Left lung (tissue), 10 donors: ENCODE results near the gene CPOX. TPM values are rescaled to one million over a fixed set of nuclear protein-coding genes. Genes with fewer than 3 reads are reported as not detected.
"Not testable (repeated sequence)": the region's sequence is repeated elsewhere in the genome, so short reads cannot be mapped to it uniquely, and the experiment has no call there.

Experiments used
- ATAC-seq: fragments of 200-7000 bp; cut with Tn5 transposase; one replicate; pipeline ENCODE4 v1.9.1; 2020; ENCODE audit warnings: moderate library complexity
- DNase-seq, 4 donors: peaks; one replicate each; pipeline ENCODE4 v3.0.0-alpha.2; 2013 to 2020
- H3K27ac ChIP-seq, 2 donors: fragments of 200-600 bp; sonication (generic) in 1 of 2; one replicate each; pipeline versions ENCODE4 v1.5.0 to v1.8.0; 2020 to 2021
- H3K27me3 ChIP-seq, 2 donors: fragments of 200-600 bp; sonication (generic) in 1 of 2; one replicate each; pipeline versions ENCODE4 v1.5.0 to v1.8.0; 2020 to 2021
- H3K36me3 ChIP-seq, 2 donors: fragments of 200-600 bp; sonication (generic) in 1 of 2; one replicate each; pipeline versions ENCODE4 v1.5.0 to v1.8.0; 2020 to 2021
- H3K4me1 ChIP-seq, 2 donors: fragments of 200-600 bp; one replicate each; pipeline ENCODE4 v1.8.0; 2021
- H3K4me3 ChIP-seq, 2 donors: fragments of 200-600 bp; sonication (generic) in 1 of 2; one replicate each; pipeline versions ENCODE4 v1.5.0 to v1.8.0; 2020 to 2021; ENCODE audit warnings: mild to moderate bottlenecking in 1 of 2
- H3K9me3 ChIP-seq, 2 donors: fragments of 200-600 bp; sonication (generic) in 1 of 2; one replicate each; pipeline versions ENCODE4 v1.5.0 to v1.8.0; 2020 to 2021
- CTCF ChIP-seq, 2 donors: fragments of 200-600 bp; sonication (generic) in 1 of 2; IDR thresholded peaks; one replicate each; pipeline versions ENCODE4 v1.5.0 to v1.8.0; 2021; ENCODE audit warnings: antibody characterized with exemption in 2 of 2
- intact Hi-C, 2 donors: fragments of 100-400 bp; cut with DNase I; formaldehyde crosslinking; loops; one replicate each; pipeline versions ENCODE4 v1.11.2 to v1.14.2; 2022
- polyA plus RNA-seq, 6 donors: library from polyadenylated mRNA; unstranded; fragments of 120-200 nt; gene quantifications; one replicate each; pipeline ENCODE4 v1.2.1, GENCODE V29; 2013; ENCODE audit not compliant: insufficient read length in 6 of 6
- total RNA-seq, 2 donors: library from RNA; stranded (reverse); fragmentation: NEBNext Ultra II Directional; extraction: Animal tissue kit (Norgen Biotek cat#: 25700); gene quantifications; one replicate each; pipeline ENCODE4 v1.2.1, GENCODE V29; 2021
- donor health status: DM: no; HTN: yes; CAD: no.
- donor health status: DM: no; HTN: no; CAD: no.

Gene CPOX
- total and polyA plus RNA-seq, 8 donors, result 15.0 to 33.6 (median 27.5) TPM

DNA sequence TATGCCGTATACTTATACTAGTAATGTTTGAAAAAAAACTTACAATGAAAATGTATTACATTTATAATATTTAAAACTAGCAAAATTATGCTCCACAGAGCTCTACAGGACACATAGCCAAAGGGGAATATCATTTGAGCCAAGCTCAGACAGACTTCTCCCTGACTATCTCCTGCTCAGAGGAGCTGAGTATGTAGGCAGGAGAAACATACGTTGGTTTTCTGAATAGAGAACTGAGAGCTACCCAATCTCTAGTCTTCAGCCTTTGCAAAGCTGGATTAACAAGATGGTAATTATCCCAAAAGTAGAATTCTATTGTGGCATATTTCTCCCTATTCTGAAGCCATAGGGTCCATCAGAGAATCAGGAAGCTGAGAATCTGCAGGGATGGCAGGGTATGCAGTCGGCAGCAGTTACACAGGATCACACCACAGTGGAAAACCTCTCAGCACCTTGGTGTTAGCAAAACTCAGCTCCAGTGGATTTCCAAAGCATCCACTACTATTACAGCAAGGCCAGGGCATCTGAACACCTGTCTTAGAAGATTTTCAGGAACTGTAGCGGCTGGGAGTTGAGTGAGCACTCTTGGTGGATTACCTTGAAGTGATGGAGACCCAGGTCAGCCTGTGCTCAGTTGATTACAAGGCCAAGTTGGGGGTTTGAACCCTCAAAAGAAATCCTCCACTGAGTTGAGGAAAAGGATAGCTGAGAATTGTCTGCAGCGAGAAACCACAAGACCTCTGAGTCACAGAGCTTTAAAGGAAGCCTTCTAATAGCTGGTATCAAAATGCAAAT lies 31.5 kb downstream of the CPOX start:
- Histone ChIP-seq H3K36me3 (no peaks in the 10 kb centered on the region), H3K9me3 (no peaks in the 10 kb centered on the region), H3K27ac (no peak overlapping the region), H3K27me3 (no peaks in the 10 kb centered on the region), H3K4me3 (no peak overlapping the region), H3K4me1 (peaks cover 0 to 25% of the 10 kb centered on the region in 2 donors)
- DNase-seq, result no peak
- no peak for TF ChIP-seq CTCF (IDR thresholded peaks at IDR 0.05)
- intact Hi-C loops, result no loop called here
- ATAC-seq, result no peak

DNA sequence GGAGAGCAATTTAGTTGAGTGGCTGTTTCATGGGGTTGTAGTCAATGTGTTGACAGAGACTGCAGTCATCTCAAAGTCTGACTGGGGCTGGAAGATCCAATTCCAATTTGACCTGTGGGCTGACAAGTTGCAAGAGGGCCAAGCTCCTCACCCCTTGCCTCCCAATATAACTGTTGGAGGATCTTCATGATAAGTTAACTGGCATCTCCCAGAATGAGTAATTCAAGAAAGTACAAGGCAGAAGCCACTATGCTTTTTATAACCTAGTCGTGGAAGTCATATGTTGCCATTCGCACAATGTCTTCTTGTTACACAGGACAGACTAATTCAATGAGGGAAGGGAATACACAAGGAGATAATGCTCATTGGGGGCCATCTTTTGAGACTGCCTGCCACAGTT lies 32.5 kb downstream of the CPOX start:
- intact Hi-C loops, result no loop called here
- no peak overlapping the region for H3K27ac ChIP-seq
- ATAC-seq (no peak), DNase-seq (no peak)
- no peaks in the 10 kb centered on the region for H3K27me3 ChIP-seq
- H3K36me3 ChIP-seq, result no peaks in the 10 kb centered on the region
- H3K4me3 ChIP-seq, result no peak overlapping the region
- no peak for TF ChIP-seq CTCF (IDR thresholded peaks at IDR 0.05)
- no peaks in the 10 kb centered on the region for H3K9me3 ChIP-seq
- H3K4me1 ChIP-seq, result peaks cover 0 to 25% of the 10 kb centered on the region in 2 donors

- H3K4me3 ChIP-seq, H3K9me3 ChIP-seq, ATAC-seq, H3K36me3 ChIP-seq, H3K27ac ChIP-seq, intact Hi-C loops, H3K27me3 ChIP-seq, DNase-seq: not testable (repeated sequence)
- H3K4me1 ChIP-seq, result peaks cover 0 to 25% of the 10 kb centered on the region in 2 donors
Observed at GRCh38 chr3:98559769-98560168, 33.6 kb downstream of the CPOX start.

- no peak for TF ChIP-seq CTCF (IDR thresholded peaks at IDR 0.05)
- Histone ChIP-seq H3K4me3 (no peak overlapping the region), H3K9me3 (no peaks in the 10 kb centered on the region), H3K4me1 (peaks cover 0 to 20% of the 10 kb centered on the region in 2 donors), H3K27me3 (no peaks in the 10 kb centered on the region), H3K36me3 (no peaks in the 10 kb centered on the region), H3K27ac (no peak overlapping the region)
- ATAC-seq (no peak), DNase-seq (no peak)
- intact Hi-C loops, result no loop called here
Observed at GRCh38 chr3:98558100-98558827, 35.1 kb downstream of the CPOX start.

DNA sequence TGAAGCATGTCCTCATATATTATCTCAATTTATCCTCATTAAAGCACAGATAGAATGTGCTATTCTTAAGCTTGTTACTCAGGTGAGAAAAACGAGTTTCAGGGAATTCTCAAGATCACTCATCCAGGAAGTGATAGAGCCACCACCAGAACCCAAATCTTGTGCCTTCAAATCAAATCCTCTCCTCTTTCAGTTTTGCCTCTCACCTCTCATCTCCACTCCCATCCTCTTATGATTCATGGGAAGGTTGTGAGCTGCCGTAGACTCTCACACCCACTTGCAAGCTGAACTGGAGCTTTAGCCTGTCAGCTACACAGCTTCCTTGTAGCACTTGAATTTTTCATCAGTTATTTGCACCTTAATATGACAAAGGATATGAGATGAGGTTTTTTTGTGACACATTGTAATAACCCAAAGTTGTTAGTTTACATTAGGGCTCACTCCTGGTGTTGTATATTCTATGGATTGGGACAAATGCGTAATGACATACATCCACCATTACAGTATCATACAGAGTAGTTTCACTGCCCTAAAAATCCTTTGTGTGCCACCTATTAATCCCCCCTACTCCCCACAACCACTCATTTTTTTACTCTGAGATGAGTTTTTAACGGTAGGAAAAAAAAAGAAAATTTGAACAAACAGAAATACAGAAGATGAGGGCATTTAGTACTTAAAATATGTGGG lies 35.9 kb downstream of the CPOX start:
- H3K27me3 ChIP-seq, result no peaks in the 10 kb centered on the region
- no peaks in the 10 kb centered on the region for H3K36me3 ChIP-seq
- no peaks in the 10 kb centered on the region for H3K9me3 ChIP-seq
- no peak overlapping the region for H3K4me3 ChIP-seq
- ATAC-seq (no peak), DNase-seq (no peak)
- no peak for TF ChIP-seq CTCF (IDR thresholded peaks at IDR 0.05)
- intact Hi-C loops, result no loop called here
- peaks cover 0 to 13% of the 10 kb centered on the region in 2 donors for H3K4me1 ChIP-seq
- no peak overlapping the region for H3K27ac ChIP-seq
